HG02970 (cell line): ENCODE results near the gene TEAD1.

Experiments
- ATAC-seq: cut with Tn5 transposase; IDR thresholded peaks from one replicate; pipeline ENCODE4 v1.9.1; 2021; ENCODE audit warnings: mild to moderate bottlenecking, moderate library complexity, moderate number of reproducible peaks; ENCODE audit not compliant: unreplicated experiment, low FRiP score

The TEAD1 gene

GRCh38 chr11:12963792-12964536, 289.7 kb downstream of the TEAD1 start:
- peak; percentile 75 for ATAC-seq

DNA sequence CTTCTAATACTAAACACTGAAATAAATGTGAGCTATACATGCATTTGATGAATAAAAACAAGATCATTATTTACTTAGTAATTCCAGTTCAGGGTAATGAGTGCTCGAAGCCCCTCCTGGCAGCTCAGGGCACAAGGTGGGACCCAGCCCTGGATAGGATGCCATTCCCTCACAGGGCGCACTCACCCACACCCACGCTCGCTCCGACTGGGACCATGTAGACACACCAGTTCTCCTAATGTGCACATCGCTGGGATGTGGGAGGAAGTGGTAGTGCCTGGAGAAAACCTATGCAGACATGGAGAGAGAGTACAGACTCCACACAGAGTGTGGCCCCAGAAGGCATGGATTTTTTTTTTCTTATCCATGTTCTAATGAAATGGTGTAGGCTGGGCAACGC, 290.4 kb downstream of the TEAD1 start:
- ATAC-seq, result no peak

DNA sequence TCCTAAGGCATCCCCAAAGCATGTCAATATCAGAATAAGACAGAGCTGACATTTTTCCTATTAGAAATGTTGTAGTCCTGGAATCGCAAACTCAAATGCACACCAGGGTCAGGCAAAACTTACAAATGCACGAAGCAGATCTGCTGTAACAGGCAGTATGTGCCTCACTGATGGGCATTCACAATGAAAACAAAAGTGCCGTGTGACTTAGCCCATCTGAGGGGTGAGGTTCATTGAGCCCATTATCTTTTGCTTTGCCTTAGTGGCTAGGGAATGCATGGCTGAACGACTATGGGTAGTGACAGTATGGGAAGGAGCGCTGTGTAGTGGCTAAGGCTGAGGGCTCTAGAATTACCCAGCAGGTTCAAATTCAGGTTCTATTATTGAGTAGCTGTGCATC, 291.8 kb downstream of the TEAD1 start:
- ATAC-seq, result no peak

DNA sequence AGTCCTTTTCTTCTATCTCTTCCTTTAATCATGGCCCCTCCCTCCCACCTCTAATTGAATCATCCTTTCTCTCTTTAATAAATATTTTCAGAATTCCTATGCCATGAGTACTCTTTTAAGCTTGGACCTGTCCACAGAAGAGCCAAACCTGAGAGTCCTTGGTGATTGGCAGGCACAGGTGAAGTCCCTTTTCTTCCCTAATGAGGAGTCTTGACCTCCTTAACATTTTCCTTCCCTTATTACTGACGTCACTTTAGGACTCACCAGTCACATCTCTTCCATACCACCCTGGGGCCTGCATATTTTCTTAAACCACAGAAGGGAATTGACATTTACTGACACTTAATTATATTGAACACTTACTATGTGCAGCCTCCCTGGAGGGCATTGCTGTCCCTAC, 293.9 kb downstream of the TEAD1 start:
- ATAC-seq, result no peak

DNA sequence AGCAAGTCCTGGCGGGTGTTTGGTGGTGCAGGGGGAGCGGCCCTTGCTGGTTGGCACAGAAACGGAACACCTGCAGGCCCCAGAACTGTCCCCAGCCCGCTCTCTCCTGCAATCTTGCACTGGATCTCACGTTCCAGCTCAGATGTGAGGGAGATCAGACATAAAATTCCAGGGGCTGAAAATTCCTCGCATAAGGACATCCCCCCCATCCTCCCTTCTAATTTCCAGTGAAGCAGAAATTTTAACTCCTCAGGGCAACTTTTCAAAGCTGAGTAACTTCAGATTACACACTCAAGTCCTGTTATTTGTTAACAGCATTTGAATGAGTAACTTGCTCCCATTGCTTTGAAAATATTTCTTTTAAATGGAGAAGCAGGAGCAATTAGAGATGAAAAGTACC, 294.6 kb downstream of the TEAD1 start:
- ATAC-seq, result no peak

GRCh38 chr11:12971955-12972354, 297.7 kb downstream of the TEAD1 start:
- no peak for ATAC-seq

- no peak for ATAC-seq
Measured at GRCh38 chr11:12973528-12974181, 299.4 kb downstream of the TEAD1 start.

GRCh38 chr11:12975195-12975594, 301.0 kb downstream of the TEAD1 start:
- ATAC-seq, result no peak

DNA sequence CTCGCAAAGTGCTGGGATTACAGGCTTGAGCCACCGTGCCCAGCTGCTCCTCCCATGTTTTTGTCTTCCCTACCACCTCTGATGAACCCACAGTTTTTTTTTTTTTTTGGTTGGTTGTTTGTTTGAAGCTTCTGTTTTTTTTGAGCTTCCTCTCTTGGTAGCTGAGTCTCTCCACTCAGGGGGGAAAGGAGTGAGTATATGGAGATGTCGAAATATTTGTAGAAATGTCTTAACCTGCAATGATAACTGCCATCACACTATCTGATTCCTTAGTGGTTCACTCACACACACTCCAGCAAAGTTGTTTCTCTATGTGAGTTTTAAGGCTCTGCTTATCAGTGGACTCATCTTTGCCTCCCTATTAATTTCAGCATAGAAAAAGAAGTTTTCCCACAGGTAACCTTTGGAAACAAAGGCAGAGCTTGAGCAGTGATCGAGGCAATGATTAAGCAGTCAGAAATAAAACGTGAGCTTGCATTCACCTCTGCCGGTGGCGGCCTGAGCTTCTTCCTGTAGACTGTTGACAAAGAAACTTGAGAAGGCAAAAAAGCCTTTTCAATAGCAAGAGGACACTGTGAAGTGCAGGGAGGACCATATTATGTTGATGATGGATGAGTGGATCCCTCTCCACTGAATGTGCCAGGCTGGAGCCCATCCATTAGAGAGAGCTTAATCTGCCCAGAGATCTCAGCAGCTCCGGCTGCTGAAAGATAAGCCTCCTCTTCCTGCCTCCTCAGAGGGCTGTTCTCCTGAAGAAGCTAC, 305.9 kb downstream of the TEAD1 start:
- ATAC-seq, result no peak

GRCh38 chr11:12981676-12982522, 307.7 kb downstream of the TEAD1 start:
- no peak for ATAC-seq

GRCh38 chr11:12983336-12983735, 309.1 kb downstream of the TEAD1 start:
- no peak for ATAC-seq

DNA sequence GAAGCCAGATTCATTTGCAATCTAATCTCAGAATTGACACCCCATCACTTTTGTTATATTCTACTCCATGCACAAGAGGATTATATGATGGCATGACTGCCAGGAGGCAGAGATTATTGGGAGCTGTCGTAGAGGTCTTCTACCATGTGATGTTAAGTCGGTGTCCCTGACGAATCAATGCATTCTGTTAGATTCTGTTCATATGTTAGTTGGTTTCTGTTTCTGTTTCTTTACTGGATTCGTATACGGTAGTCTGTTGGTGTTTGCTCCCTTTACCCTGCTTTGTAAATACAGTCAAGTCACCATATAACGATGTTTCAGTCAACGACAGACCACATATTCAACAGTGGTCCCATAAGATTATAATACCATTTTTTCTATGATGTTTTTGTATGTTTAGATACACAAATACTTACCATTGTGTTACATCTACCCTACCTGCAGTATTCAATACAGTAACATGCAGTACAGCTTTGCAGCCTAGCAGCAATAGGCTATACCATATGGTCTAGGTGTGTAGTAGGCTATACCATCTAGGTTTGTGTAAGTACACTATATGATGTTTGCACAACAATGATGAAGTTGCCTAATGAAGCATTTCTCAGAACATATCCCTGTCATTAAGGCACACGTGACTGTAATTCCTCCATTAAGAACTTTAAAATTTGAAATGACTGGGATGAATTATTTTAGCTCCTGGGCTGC, 312.1 kb downstream of the TEAD1 start:
- ATAC-seq, result no peak

DNA sequence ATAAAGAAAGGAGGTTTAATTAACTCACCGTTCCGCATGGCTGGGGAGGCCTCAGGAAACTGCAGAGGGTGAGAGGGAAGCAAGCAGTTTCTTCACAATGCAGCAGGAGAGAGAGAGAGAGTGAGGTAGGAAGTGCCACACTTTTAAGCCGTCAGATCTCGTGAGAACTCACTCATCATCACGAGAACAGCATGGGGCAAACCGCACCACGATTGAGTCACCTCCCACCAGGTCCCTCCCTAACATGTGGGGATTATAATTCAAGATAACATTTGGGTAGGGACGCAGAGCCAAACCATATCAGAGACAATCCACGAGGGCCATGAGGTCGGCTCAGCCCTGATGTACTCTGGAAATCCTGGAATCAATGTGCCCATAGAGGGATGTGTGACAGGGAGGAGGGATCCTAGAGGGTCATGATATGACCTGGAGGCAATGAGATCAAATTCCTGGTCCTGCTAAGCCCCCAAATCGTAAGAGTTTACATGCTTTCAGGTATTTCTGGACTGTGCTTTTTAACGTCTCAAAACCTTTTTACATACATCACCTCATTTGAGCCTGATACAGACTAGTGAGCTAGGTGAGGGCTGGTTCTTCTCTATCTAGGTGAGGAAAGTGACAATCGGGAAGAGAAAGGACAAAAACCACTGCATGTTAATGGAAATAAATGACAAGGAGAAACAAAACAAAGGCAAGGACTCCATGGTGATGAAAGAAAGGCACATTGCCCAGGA, 315.4 kb downstream of the TEAD1 start:
- no peak for ATAC-seq

- ATAC-seq, result no peak
Measured at GRCh38 chr11:12990162-12990480, 315.9 kb downstream of the TEAD1 start.

- no peak for ATAC-seq
Measured at GRCh38 chr11:12991426-12991825, 317.2 kb downstream of the TEAD1 start.

GRCh38 chr11:12993626-12994025, 319.4 kb downstream of the TEAD1 start:
- no peak for ATAC-seq
